Glutamatergic neuron (in vitro differentiated cells): ENCODE results near the gene ARHGAP29. TPM values are rescaled to one million over a fixed set of nuclear protein-coding genes. Genes with fewer than 3 reads are reported as not detected.

Experiments used
- DNase-seq: peaks from one replicate; pipeline ENCODE4 v3.0.0; 2022
- H3K27ac Mint-ChIP-seq: one replicate; pipeline ENCODE4 v1.8.0; 2020; ENCODE audit warnings: mild to moderate bottlenecking, mixed read lengths, inconsistent platforms; ENCODE audit not compliant: unreplicated experiment
- H3K27me3 Mint-ChIP-seq: one replicate; pipeline ENCODE4 v1.8.0; 2020; ENCODE audit warnings: mild to moderate bottlenecking, moderate library complexity, mixed read lengths, inconsistent platforms; ENCODE audit not compliant: unreplicated experiment
- H3K36me3 Mint-ChIP-seq: one replicate; pipeline ENCODE4 v1.8.0; 2020; ENCODE audit warnings: mild to moderate bottlenecking, mixed read lengths, inconsistent platforms; ENCODE audit not compliant: unreplicated experiment
- H3K4me1 Mint-ChIP-seq: one replicate; pipeline ENCODE4 v1.8.0; 2020; ENCODE audit warnings: mild to moderate bottlenecking, low read depth, mixed read lengths, inconsistent platforms; ENCODE audit not compliant: unreplicated experiment
- H3K4me3 Mint-ChIP-seq: one replicate; pipeline ENCODE4 v1.8.0; 2020; ENCODE audit warnings: mild to moderate bottlenecking, mixed read lengths, inconsistent platforms; ENCODE audit not compliant: unreplicated experiment
- H3K9me3 Mint-ChIP-seq: one replicate; pipeline ENCODE4 v1.8.0; 2020; ENCODE audit warnings: mild to moderate bottlenecking, moderate library complexity, mixed read lengths, inconsistent platforms; ENCODE audit not compliant: unreplicated experiment
- total RNA-seq: library from RNA; stranded (reverse); fragmentation: NEBNext Ultra II Directional; extraction: Animal tissue kit (Norgen Biotek cat#: 25700); gene quantifications from one replicate; pipeline ENCODE4 v1.2.1, GENCODE V29; 2021; ENCODE audit not compliant: unreplicated experiment
- TF ChIP-seq, protein P1 (sequence below): fragments of 200-600 bp; sonication (generic); IDR thresholded peaks from one replicate; pipeline ENCODE4 v1.5.0; 2021; ENCODE audit not compliant: partially characterized antibody, unreplicated experiment

The ARHGAP29 gene
- total RNA-seq, 1 donor from 2014 or later, result 1.1 TPM

DNA sequence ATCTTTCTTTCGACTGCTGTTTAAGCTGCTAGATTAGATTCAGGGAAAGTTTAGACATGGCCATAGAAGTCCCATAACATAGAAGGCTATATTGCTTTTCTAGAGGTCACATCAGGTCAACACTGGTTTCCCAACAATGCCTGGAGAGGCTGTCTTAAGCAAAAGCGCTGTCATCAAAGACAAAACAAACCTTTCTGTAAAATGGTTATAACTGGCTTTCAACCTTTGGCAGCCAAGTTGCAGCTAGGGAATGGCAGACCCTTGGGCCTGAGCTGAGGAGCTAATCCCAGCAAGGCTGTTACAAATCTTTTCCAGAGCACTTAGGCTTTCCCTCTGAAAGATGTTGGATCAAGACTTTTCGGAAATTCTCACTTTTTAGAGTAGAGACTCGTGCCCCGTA lies 105.3 kb downstream of the ARHGAP29 start:
- Mint-ChIP-seq H3K27me3 (no peaks in the 10 kb centered on the region), H3K36me3 (peaks cover 7% of the 10 kb centered on the region), H3K27ac (no peak overlapping the region), H3K4me3 (no peak overlapping the region), H3K9me3 (peaks cover 2% of the 10 kb centered on the region), H3K4me1 (no peaks in the 10 kb centered on the region)
- TF ChIP-seq, protein P1, sequence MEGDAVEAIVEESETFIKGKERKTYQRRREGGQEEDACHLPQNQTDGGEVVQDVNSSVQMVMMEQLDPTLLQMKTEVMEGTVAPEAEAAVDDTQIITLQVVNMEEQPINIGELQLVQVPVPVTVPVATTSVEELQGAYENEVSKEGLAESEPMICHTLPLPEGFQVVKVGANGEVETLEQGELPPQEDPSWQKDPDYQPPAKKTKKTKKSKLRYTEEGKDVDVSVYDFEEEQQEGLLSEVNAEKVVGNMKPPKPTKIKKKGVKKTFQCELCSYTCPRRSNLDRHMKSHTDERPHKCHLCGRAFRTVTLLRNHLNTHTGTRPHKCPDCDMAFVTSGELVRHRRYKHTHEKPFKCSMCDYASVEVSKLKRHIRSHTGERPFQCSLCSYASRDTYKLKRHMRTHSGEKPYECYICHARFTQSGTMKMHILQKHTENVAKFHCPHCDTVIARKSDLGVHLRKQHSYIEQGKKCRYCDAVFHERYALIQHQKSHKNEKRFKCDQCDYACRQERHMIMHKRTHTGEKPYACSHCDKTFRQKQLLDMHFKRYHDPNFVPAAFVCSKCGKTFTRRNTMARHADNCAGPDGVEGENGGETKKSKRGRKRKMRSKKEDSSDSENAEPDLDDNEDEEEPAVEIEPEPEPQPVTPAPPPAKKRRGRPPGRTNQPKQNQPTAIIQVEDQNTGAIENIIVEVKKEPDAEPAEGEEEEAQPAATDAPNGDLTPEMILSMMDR, result no peak
- DNase-seq, result no peak

DNA sequence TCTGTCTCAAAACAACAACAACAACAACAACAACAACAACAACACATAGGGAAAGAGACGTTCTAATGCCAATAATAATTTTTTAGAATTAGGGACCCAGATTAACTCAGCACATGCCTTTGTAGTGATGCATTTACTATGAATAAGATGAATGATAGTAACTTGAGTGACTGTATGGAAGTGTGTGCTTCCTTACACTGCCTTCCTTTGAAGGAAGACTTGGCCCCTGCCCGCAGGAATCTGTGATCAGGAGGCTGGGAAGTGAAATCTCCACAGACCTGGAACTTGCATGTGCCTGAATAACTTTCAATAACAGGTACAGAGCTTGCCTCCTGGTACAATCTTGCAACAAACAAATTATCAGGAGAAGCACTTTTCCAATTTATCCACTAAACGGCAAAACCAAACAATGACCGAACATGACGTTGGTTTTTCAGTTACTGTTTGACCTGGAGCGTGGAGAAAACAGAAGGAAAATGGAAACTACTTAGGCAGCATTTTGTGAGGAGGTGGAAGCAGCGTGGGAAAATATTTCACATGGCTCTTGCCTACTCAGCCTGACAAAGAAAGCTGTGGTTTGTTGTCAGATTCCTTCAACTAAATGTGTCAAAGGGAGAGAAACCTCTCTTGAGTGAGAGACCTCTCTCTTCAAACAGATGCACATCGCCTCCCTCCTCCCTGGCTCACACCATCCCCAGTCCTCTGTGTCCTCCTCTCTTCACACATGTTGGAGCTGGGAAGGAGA lies 106.4 kb downstream of the ARHGAP29 start:
- peaks cover 2% of the 10 kb centered on the region for H3K9me3 Mint-ChIP-seq
- peaks cover 7% of the 10 kb centered on the region for H3K36me3 Mint-ChIP-seq
- H3K4me3 Mint-ChIP-seq, result no peak overlapping the region
- H3K4me1 Mint-ChIP-seq, result peaks cover 3% of the 10 kb centered on the region
- TF ChIP-seq, protein P1, result no peak
- no peaks in the 10 kb centered on the region for H3K27me3 Mint-ChIP-seq
- no peak overlapping the region for H3K27ac Mint-ChIP-seq
- no peak for DNase-seq

DNA sequence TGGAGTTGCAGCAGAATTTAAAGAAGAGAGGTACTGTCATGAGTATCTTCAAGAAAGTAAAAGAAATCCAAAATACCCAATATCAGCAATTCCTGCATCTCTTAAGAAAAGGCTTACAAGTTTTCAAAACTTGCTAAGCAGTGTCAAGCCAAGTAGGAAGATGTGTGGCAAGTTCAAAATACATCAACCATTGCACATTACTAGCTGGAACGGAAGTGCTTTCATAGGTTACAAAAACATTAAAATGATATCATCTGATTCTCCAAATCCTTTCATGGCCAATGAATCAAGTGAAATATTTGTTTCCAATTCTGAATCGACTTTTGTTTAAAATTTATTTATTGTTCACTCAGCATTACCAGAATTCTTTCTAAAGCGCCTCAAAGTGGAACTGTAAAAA lies 110.7 kb downstream of the ARHGAP29 start:
- peaks cover under 1% of the 10 kb centered on the region for H3K27me3 Mint-ChIP-seq
- peaks cover 3% of the 10 kb centered on the region for H3K4me1 Mint-ChIP-seq
- H3K9me3 Mint-ChIP-seq, result no peaks in the 10 kb centered on the region
- TF ChIP-seq, protein P1, result no peak
- H3K27ac Mint-ChIP-seq, result no peak overlapping the region
- no peaks in the 10 kb centered on the region for H3K36me3 Mint-ChIP-seq
- H3K4me3 Mint-ChIP-seq, result no peak overlapping the region
- DNase-seq, result no peak

DNA sequence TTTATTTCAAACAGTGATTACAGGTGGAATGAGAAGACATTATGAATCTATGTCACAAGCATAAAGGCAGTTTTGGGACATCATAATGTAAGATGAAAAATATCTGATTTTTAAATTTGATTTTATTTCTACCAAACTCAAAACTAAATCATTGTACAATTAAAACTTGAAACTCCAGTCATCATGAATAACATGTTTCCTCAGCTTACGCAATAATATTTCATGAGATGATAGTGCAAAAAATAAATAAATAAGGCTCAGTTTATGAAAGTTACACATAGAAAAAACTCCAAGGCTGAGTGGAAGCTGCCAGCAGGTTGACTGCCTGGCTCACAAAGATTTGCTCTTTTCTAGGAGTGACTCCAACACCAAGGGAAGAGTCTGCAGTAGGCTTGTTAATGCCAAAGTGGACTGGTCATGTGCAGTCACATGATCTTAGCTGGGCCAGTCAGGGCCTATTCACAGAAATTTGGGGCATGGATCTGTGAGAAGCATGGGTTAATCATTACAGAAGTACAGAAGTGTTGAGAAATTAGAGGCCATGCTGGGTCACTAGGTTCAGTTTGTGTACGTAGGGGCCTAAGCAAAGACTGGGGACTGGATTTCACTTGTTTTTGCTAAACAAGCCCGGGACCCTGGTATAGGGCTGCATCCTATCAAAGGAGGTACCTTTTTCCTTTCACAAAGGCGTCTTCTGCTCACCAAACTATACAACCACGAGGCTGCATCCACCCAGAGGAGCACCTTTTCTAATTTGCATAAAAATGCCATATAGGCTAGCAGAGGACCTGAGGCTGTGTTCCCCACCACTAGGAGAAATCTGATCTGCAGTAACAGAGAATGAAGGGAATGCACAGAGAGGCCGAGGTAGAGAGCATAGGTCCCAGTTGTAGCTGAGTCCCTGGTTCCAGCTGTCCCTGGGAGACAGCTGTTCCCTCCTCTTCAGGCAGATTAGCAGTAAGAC lies 111.6 kb downstream of the ARHGAP29 start:
- TF ChIP-seq, protein P1, result no peak
- Mint-ChIP-seq H3K4me3 (no peak overlapping the region), H3K27me3 (peaks cover 1% of the 10 kb centered on the region), H3K36me3 (no peaks in the 10 kb centered on the region), H3K4me1 (peaks cover 3% of the 10 kb centered on the region), H3K27ac (no peak overlapping the region), H3K9me3 (no peaks in the 10 kb centered on the region)
- DNase-seq, result no peak
